Mucosa of stomach (tissue), 1 donor: ENCODE measurements around the gene MRPL38.

Experiments used
- H3K27me3 ChIP-seq: one replicate; pipeline ENCODE4 v1.7.0; 2013; ENCODE audit warnings: mild to moderate bottlenecking, low read length; ENCODE audit not compliant: control insufficient read depth, insufficient read depth
- H3K36me3 ChIP-seq: one replicate; pipeline ENCODE4 v1.7.0; 2013; ENCODE audit warnings: low read length; ENCODE audit not compliant: control insufficient read depth, insufficient read depth
- H3K4me1 ChIP-seq: one replicate; pipeline ENCODE4 v1.7.0; 2013; ENCODE audit warnings: mild to moderate bottlenecking, low read length; ENCODE audit not compliant: control insufficient read depth, insufficient read depth
- H3K4me3 ChIP-seq: one replicate; pipeline ENCODE4 v1.7.0; 2013; ENCODE audit warnings: low read length
- H3K9ac ChIP-seq: one replicate; pipeline ENCODE4 v1.7.0; 2013; ENCODE audit warnings: mild to moderate bottlenecking, low read length, moderate library complexity
- H3K9me3 ChIP-seq: one replicate; pipeline ENCODE4 v1.7.0; 2013; ENCODE audit warnings: mild to moderate bottlenecking, low read length, moderate library complexity; ENCODE audit not compliant: control insufficient read depth
- donor health status: Pancreatic carcinoma.

MRPL38 gene

DNA sequence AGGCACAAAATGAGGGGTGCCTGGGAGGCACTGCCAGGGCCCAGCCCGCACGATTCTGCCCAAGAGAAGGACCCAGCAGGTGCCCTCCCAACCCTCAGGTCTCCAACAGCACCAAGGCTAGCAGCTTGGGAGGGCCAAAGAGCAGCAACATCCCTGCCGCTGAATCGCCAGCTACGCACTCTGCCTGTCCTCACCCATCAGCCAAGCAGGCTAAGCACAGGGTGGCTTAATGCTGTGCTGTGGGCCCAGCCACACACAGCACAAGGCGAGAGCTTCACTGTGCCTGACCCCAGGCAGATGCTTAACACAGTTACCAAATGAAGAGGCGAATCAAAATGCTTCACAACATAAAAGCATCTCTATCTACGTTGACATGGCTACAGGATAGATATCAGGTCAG lies 10.6 kb upstream of the MRPL38 start:
- Histone ChIP-seq H3K4me3 (no peak overlapping the region), H3K4me1 (no peaks in the 10 kb centered on the region), H3K27me3 (no peaks in the 10 kb centered on the region), H3K9ac (no peak overlapping the region), H3K9me3 (no peaks in the 10 kb centered on the region), H3K36me3 (no peaks in the 10 kb centered on the region)

DNA sequence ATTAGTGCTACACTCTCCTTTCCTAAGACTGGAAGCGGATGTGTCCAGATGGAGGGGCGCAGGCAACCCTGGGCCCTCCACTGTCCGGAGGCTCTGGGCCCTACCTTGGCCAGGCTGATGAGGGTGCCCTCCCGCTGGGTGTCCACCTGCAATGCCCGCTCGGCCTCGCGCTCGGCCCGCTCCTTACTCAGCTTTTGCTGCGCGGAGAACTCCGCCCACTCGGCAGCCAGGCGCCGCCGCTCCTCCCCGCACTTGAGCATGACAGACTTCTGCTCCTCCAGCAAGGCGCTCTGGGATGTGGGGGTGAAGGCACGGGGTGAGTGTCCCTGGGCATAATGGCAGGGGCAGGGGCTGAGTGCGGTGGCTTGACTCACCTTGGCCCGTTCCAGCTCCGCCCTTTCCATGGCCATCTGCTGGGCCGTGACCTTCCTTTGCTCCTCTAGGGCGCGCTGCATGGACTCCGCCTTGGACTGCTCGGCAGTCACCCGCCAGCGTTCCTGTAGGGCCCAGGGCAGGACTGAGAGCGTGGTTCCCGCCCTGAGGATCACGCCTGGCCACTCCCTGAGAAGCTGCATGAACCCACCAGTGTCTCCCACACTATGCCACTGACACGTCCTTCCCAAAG lies 10.1 kb upstream of the MRPL38 start:
- Histone ChIP-seq H3K36me3 (no peaks in the 10 kb centered on the region), H3K4me1 (no peaks in the 10 kb centered on the region), H3K4me3 (no peak overlapping the region), H3K27me3 (no peaks in the 10 kb centered on the region), H3K9ac (no peak overlapping the region), H3K9me3 (no peaks in the 10 kb centered on the region)

DNA sequence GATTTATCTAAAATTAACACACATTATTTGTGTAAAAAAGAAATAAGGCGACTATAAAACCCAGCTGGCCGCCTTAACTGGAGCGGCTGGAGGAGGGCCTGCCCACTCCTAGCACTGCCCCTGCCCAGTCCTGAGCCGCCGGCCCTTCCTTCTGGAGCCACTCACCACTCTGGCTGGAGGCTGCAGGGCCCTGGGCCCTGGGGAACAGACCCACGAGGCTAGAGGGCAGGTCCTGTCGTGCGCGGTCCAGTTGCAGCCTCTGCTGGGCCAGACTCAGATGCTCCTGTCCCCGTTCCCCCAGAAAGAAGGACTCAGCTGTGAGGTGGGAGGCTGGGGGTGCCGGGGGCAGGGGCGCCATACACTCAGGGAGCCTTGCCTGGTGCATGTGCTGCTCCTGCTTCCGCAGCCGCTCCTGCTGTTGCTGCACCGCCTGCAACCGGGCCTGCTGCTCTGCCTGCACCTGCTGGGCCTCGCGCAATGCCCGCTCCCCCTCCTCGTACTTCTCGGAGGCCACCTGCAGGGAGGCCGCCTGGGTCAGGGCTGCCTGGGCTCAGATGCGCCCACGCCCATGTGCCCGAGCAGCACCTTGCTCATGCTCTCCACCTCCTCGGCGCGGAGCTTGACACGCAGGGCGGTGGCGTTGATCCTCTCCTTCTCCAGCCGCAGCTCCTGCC lies 9.0 kb upstream of the MRPL38 start:
- Histone ChIP-seq H3K9ac (no peak overlapping the region), H3K4me1 (no peaks in the 10 kb centered on the region), H3K9me3 (no peaks in the 10 kb centered on the region), H3K36me3 (no peaks in the 10 kb centered on the region), H3K27me3 (no peaks in the 10 kb centered on the region), H3K4me3 (no peak overlapping the region)

DNA sequence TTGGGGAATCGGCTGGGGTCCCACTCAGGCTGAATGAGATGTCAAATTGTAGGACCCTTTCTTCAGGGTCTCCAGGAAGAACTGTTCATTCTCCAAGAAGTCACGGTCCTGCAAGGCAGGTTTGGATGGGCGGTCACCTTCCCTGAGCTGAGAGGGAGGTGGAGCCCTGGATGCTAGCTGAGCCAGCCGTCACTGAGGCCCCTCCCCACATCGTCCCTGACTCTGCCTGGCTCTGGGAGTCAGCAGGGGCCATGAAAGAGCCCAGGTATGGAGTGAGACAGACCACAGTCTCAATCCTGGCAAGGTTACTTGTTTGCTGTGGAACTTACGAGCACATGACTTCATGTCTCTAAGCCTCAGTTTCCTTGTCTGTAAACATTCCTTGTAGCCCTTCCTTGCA lies 6.0 kb upstream of the MRPL38 start:
- H3K9me3 ChIP-seq = no peaks in the 10 kb centered on the region
- H3K9ac ChIP-seq = no peak overlapping the region
- H3K4me3 ChIP-seq = no peak overlapping the region
- no peaks in the 10 kb centered on the region for H3K4me1 ChIP-seq
- no peaks in the 10 kb centered on the region for H3K36me3 ChIP-seq
- no peaks in the 10 kb centered on the region for H3K27me3 ChIP-seq

- Histone ChIP-seq H3K9me3 (no peaks in the 10 kb centered on the region), H3K4me3 (no peak overlapping the region), H3K27me3 (no peaks in the 10 kb centered on the region), H3K36me3 (no peaks in the 10 kb centered on the region), H3K4me1 (no peaks in the 10 kb centered on the region), H3K9ac (no peak overlapping the region)
These were observed 5.2 kb upstream of the MRPL38 start for GRCh38 chr17:75909812-75910274.

GRCh38 chr17:75909051-75909811 lies 4.5 kb upstream of the MRPL38 start:
- no peaks in the 10 kb centered on the region for H3K9me3 ChIP-seq
- no peaks in the 10 kb centered on the region for H3K27me3 ChIP-seq
- H3K9ac ChIP-seq = no peak overlapping the region
- no peaks in the 10 kb centered on the region for H3K4me1 ChIP-seq
- H3K4me3 ChIP-seq = no peak overlapping the region
- no peaks in the 10 kb centered on the region for H3K36me3 ChIP-seq

DNA sequence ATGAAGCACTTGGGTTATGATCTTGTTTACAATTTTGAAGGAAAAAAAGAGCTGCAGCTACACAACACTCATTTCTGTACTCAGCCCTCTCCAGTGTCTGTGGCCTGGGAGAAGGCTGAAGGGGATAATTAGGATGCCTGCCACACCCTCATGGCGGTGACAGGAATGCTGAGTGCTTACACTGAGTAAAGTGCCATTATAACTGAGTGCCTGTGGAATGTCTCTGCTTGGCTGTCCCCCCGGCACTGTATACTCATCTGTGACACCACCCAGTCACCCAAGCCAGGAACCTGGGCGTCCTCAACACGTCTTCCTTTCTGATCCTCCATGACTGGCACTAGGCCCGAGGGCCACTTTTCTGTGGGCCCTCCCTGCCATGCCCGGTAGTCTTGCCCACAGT lies 3.5 kb upstream of the MRPL38 start:
- H3K36me3 ChIP-seq = no peaks in the 10 kb centered on the region
- no peak overlapping the region for H3K4me3 ChIP-seq
- H3K4me1 ChIP-seq = peaks cover 6% of the 10 kb centered on the region
- H3K9ac ChIP-seq = no peak overlapping the region
- no peaks in the 10 kb centered on the region for H3K9me3 ChIP-seq
- H3K27me3 ChIP-seq = no peaks in the 10 kb centered on the region

DNA sequence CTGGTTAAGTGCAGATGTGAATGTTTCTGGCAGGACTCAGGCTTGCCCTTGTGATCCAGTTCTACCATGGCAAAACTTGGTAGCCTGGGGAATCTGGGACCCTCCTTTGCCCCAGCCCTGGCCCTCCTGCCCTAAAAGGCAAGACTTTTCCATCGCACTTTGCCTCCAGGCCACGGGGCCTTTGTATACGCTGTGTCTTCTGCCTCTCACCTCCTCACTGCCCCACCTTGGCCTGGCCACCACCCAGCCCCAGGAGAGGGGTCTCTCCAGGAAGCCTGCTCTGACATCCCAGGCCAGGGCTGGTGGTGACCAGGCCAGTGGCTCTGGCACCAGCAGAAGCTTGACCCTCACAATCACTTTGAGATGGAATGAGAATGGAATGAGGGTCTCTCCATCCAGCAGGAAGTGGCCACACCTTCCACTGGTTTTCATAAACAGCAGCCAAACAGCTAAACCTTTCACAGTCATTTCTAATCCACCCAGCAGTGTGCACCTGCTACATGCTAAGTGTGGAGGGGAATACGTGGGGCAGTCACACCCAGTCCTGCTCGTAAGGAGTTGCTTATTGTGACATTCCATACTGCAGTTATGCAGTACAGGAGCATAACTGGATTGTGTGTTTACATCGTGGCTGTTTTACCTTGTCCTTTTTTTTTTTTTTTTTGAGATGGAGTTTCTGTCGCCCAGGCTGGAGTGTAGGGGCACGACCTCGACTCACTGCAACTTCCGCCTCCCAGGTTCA lies 1.6 kb upstream of the MRPL38 start:
- Histone ChIP-seq H3K9ac (no peak overlapping the region), H3K27me3 (no peaks in the 10 kb centered on the region), H3K4me3 (no peak overlapping the region), H3K36me3 (no peaks in the 10 kb centered on the region), H3K4me1 (peaks cover 6% of the 10 kb centered on the region), H3K9me3 (no peaks in the 10 kb centered on the region)

DNA sequence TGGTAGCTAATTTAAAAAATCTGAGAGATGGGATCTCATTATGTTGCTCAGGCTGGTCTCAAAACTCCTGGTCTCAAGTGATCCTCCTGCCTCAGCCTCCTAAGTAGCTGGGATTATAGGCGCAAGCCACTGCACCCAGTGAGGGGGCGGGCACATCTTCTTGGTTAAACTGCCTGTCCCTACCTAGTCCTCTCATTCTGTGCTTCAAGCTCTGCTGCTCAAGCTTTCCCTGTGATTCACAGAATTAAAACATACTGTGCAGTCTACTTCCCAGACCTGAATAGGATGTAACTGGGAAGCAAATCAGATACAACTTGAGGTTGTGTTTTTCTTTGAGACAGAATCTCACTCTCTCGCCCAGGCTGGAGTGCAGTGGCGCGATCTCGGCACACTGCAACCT lies 2.3 kb downstream of the MRPL38 start:
- H3K4me1 ChIP-seq = peaks cover 10% of the 10 kb centered on the region
- H3K9ac ChIP-seq = no peak overlapping the region
- no peak overlapping the region for H3K4me3 ChIP-seq
- H3K9me3 ChIP-seq = no peaks in the 10 kb centered on the region
- H3K36me3 ChIP-seq = no peaks in the 10 kb centered on the region
- no peaks in the 10 kb centered on the region for H3K27me3 ChIP-seq

DNA sequence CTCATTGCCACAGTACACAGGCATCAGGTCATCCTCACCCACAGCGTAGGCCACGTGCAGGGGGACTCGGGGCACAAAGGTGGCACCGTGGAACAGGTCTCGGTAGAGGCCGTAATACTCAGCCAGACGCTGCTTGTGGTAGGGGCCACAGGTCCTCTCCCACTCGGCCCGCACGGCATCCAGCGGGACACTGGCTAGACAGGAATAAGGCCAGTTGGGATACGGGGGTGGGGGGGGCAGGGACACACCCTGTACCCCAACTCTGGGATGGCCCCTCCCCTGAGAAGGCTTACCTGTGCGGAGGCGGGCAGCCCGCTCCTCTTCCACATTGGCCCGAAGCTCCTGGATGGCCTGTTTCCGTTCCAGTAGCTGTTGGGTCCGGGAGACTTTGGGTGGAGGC lies 3.0 kb downstream of the MRPL38 start:
- H3K4me1 ChIP-seq = peaks cover 15% of the 10 kb centered on the region
- H3K4me3 ChIP-seq = no peak overlapping the region
- no peaks in the 10 kb centered on the region for H3K9me3 ChIP-seq
- H3K9ac ChIP-seq = no peak overlapping the region
- H3K36me3 ChIP-seq = no peaks in the 10 kb centered on the region
- no peaks in the 10 kb centered on the region for H3K27me3 ChIP-seq

GRCh38 chr17:75900691-75901533 lies 3.8 kb downstream of the MRPL38 start:
- Histone ChIP-seq H3K9me3 (no peaks in the 10 kb centered on the region), H3K27me3 (no peaks in the 10 kb centered on the region), H3K4me1 (peaks cover 15% of the 10 kb centered on the region), H3K36me3 (no peaks in the 10 kb centered on the region), H3K9ac (no peak overlapping the region), H3K4me3 (no peak overlapping the region)
